Measurements from ENCODE around the gene PKP3.
A peak's percentile ranks its signal among the peaks of the same experiment; 100 is the strongest.
"Not testable (repeated sequence)": the region's sequence is repeated elsewhere in the genome, so short reads cannot be mapped to it uniquely, and the experiment has no call there.

PKP3 gene

GRCh38 chr11:358129-358800 lies 35.7 kb upstream of the PKP3 start:
- no peak overlapping the region for H3K4me3 ChIP-seq (ENCODE audit: low read depth, low read length)
- DNase-seq (ENCODE audit: low read depth) = no peak
- no peak for TF ChIP-seq CTCF (IDR thresholded peaks at IDR 0.05; ENCODE audit: insufficient read depth, low read depth, low read length, missing control alignments)

GRCh38 chr11:359181-359714 lies 34.8 kb upstream of the PKP3 start:
- no peak overlapping the region for H3K4me3 ChIP-seq (ENCODE audit: low read depth, low read length)
- no peak for TF ChIP-seq CTCF (IDR thresholded peaks at IDR 0.05; ENCODE audit: insufficient read depth, low read depth, low read length, missing control alignments)
- DNase-seq (ENCODE audit: low read depth) = peak; percentile 33

GRCh38 chr11:360326-361280 lies 33.4 kb upstream of the PKP3 start:
- no peak overlapping the region for H3K4me3 ChIP-seq (ENCODE audit: low read depth, low read length)
- no peak for DNase-seq (ENCODE audit: low read depth)
- no peak for TF ChIP-seq CTCF (IDR thresholded peaks at IDR 0.05; ENCODE audit: insufficient read depth, low read depth, low read length, missing control alignments)

GRCh38 chr11:362642-363442 lies 31.2 kb upstream of the PKP3 start:
- no peak for DNase-seq (ENCODE audit: low read depth)
- no peak for TF ChIP-seq CTCF (IDR thresholded peaks at IDR 0.05; ENCODE audit: insufficient read depth, low read depth, low read length, missing control alignments)
- no peak overlapping the region for H3K4me3 ChIP-seq (ENCODE audit: low read depth, low read length)

GRCh38 chr11:363443-363805 lies 30.6 kb upstream of the PKP3 start:
- not testable (repeated sequence) for H3K4me3 ChIP-seq (ENCODE audit: low read depth, low read length)

GRCh38 chr11:363948-364761 lies 29.9 kb upstream of the PKP3 start:
- peak; percentile 72 for DNase-seq (ENCODE audit: low read depth)
- TF ChIP-seq CTCF (IDR thresholded peaks at IDR 0.05; ENCODE audit: insufficient read depth, low read depth, low read length, missing control alignments) = peak; percentile 64
- H3K4me3 ChIP-seq (ENCODE audit: low read depth, low read length) = no peak overlapping the region

More at GRCh38 chr11:363443-363805, 30.6 kb upstream of the PKP3 start:
- DNase-seq (ENCODE audit: low read depth) = not testable (repeated sequence)

Measured in GM12865 (cell line).